Measurements from ENCODE around the gene CCDC141. TPM values are rescaled to one million over a fixed set of nuclear protein-coding genes. Genes with fewer than 3 reads are reported as not detected.

The CCDC141 gene
- total and polyA plus RNA-seq, 4 donors, result 2.1 to 48.1 (median 14.6) TPM

GRCh38 chr2:178827739-178828485 lies 222.0 kb downstream of the CCDC141 start:
- 52 to 62% methylated on average over 9 of the region's 9 CpGs for WGBS, 2 donors
- no peak for DNase-seq
- peak overlapping the region in 1 of 2 donors; percentile 51 for H3K27ac ChIP-seq (ENCODE audit: low read depth in 1 of 2, low read length in 1 of 2)
- peaks cover 0 to 16% (median 8%) of the 10 kb centered on the region in 5 donors for H3K4me1 ChIP-seq (ENCODE audit: control insufficient read depth in 5 of 5, insufficient read depth in 5 of 5, low read length in 5 of 5)
- H3K36me3 ChIP-seq (ENCODE audit: control insufficient read depth in 4 of 4, insufficient read depth in 4 of 4, low read length in 4 of 4), result no peaks in the 10 kb centered on the region
- no peak for ATAC-seq (ENCODE audit: insufficient read depth, low FRiP score)
- H3K9me3 ChIP-seq (ENCODE audit: control insufficient read depth in 4 of 4, insufficient read depth in 3 of 4, low read length in 3 of 4), result no peaks in the 10 kb centered on the region
- H3K4me3 ChIP-seq, result no peak overlapping the region
- no peak for TF ChIP-seq CTCF (IDR thresholded peaks at IDR 0.05; ENCODE audit: control extremely low read depth, extremely low read depth)
- H3K27me3 ChIP-seq (ENCODE audit: control insufficient read depth in 3 of 3, insufficient read depth in 3 of 3, low read length in 2 of 3), result no peaks in the 10 kb centered on the region
- no peak overlapping the region for H3K9ac ChIP-seq (ENCODE audit: insufficient read depth in 1 of 2, low read length in 2 of 2)

- no peaks in the 10 kb centered on the region for H3K9me3 ChIP-seq (ENCODE audit: control insufficient read depth in 4 of 4, insufficient read depth in 3 of 4, low read length in 3 of 4)
- no peaks in the 10 kb centered on the region for H3K27me3 ChIP-seq (ENCODE audit: control insufficient read depth in 3 of 3, insufficient read depth in 3 of 3, low read length in 2 of 3)
- WGBS, 2 donors, result 86 to 93% methylated on average over 1 of the region's 1 CpG
- H3K27ac ChIP-seq (ENCODE audit: low read depth in 1 of 2, low read length in 1 of 2), result peak overlapping the region in 1 of 2 donors; percentile 51
- ATAC-seq (ENCODE audit: insufficient read depth, low FRiP score), result no peak
- no peak overlapping the region for H3K4me3 ChIP-seq
- H3K9ac ChIP-seq (ENCODE audit: insufficient read depth in 1 of 2, low read length in 2 of 2), result no peak overlapping the region
- H3K36me3 ChIP-seq (ENCODE audit: control insufficient read depth in 4 of 4, insufficient read depth in 4 of 4, low read length in 4 of 4), result no peaks in the 10 kb centered on the region
- TF ChIP-seq CTCF (IDR thresholded peaks at IDR 0.05; ENCODE audit: control extremely low read depth, extremely low read depth), result no peak
- DNase-seq, result no peak
- peaks cover 0 to 16% (median 8%) of the 10 kb centered on the region in 5 donors for H3K4me1 ChIP-seq (ENCODE audit: control insufficient read depth in 5 of 5, insufficient read depth in 5 of 5, low read length in 5 of 5)
Observed at GRCh38 chr2:178827111-178827510, 222.8 kb downstream of the CCDC141 start.

- WGBS, 2 donors, result 41 to 84% methylated on average over 1 of the region's 1 CpG
- no peak for TF ChIP-seq CTCF (IDR thresholded peaks at IDR 0.05; ENCODE audit: control extremely low read depth, extremely low read depth)
- Histone ChIP-seq H3K27ac (ENCODE audit: low read depth in 1 of 2, low read length in 1 of 2) (peak overlapping the region in 1 of 2 donors; percentile 33), H3K36me3 (ENCODE audit: control insufficient read depth in 4 of 4, insufficient read depth in 4 of 4, low read length in 4 of 4) (no peaks in the 10 kb centered on the region), H3K4me3 (no peak overlapping the region), H3K4me1 (ENCODE audit: control insufficient read depth in 5 of 5, insufficient read depth in 5 of 5, low read length in 5 of 5) (peaks cover 0 to 13% (median 6%) of the 10 kb centered on the region in 5 donors), H3K27me3 (ENCODE audit: control insufficient read depth in 3 of 3, insufficient read depth in 3 of 3, low read length in 2 of 3) (no peaks in the 10 kb centered on the region), H3K9ac (ENCODE audit: insufficient read depth in 1 of 2, low read length in 2 of 2) (no peak overlapping the region), H3K9me3 (ENCODE audit: control insufficient read depth in 4 of 4, insufficient read depth in 3 of 4, low read length in 3 of 4) (no peaks in the 10 kb centered on the region)
- no peak for DNase-seq
- ATAC-seq (ENCODE audit: insufficient read depth, low FRiP score), result no peak
Observed at GRCh38 chr2:178825183-178825582, 224.8 kb downstream of the CCDC141 start.

All from lung (tissue), 12 donors.